HepG2 (cell line): Measurements from ENCODE around the gene PC. TPM values are rescaled to one million over a fixed set of nuclear protein-coding genes. Genes with fewer than 3 reads are reported as not detected.

ENCODE experiments used
- DR1 ChIP-seq: sonication (generic); formaldehyde crosslinking; IDR thresholded peaks from 2 replicates; pipeline ENCODE4 v1.8.0; 2021; ENCODE audit warnings: mild to moderate bottlenecking, missing genetic modification reagents, inconsistent platforms
- EP300 ChIP-seq, 3 experiments: sonication (generic) in 1 of 3; formaldehyde crosslinking in 1 of 3; IDR thresholded peaks; 2 replicates each; pipeline versions ENCODE4 v1.5.1 to v1.6.1; 2011 to 2020; ENCODE audit warnings: low read depth in 2 of 3, low read length in 2 of 3, borderline replicate concordance in 1 of 3, improper control_type of control experiment in 1 of 3, mild to moderate bottlenecking in 1 of 3, missing genetic modification reagents in 1 of 3, moderate library complexity in 1 of 3
- GFI1 ChIP-seq: sonication (generic); formaldehyde crosslinking; IDR thresholded peaks from 2 replicates; pipeline ENCODE4 v1.5.0; 2020; ENCODE audit warnings: missing genetic modification reagents, mild to moderate bottlenecking, borderline replicate concordance
- HDAC6 ChIP-seq: fragments of 200-600 bp; sonication (generic); IDR thresholded peaks from 2 replicates; pipeline ENCODE4 v1.7.0; 2017; ENCODE audit warnings: mild to moderate bottlenecking, antibody characterized with exemption, low read length, low read depth
- HES4 ChIP-seq: sonication (generic); formaldehyde crosslinking; IDR thresholded peaks from 2 replicates; pipeline ENCODE4 v1.9.0; 2021; ENCODE audit warnings: mild to moderate bottlenecking, missing genetic modification reagents, borderline replicate concordance
- HMG20B ChIP-seq: conservative IDR thresholded peaks from 2 replicates; pipeline ENCODE4 v1.6.1; 2016; ENCODE audit warnings: missing genetic modification reagents, missing compliant biosample characterization
- NCOA2 ChIP-seq: sonication (generic); formaldehyde crosslinking; IDR thresholded peaks from 2 replicates; pipeline ENCODE4 v1.8.0; 2022; ENCODE audit warnings: inconsistent platforms
- NFYB ChIP-seq: sonication (generic); formaldehyde crosslinking; IDR thresholded peaks from 2 replicates; pipeline ENCODE4 v1.4.0; 2020; ENCODE audit warnings: missing genetic modification reagents
- RFX1 ChIP-seq: fragments of 450-650 bp; IDR thresholded peaks from 2 replicates; pipeline ENCODE4 v1.6.1; 2017
- RNF2 ChIP-seq: fragments of 450-650 bp; conservative IDR thresholded peaks from 2 replicates; pipeline ENCODE4 v1.6.1; 2016; ENCODE audit warnings: low read depth
- SCMH1 ChIP-seq: sonication (generic); formaldehyde crosslinking; IDR thresholded peaks from 2 replicates; pipeline ENCODE4 v1.9.0; 2021; ENCODE audit warnings: missing genetic modification reagents, mild to moderate bottlenecking, borderline replicate concordance
- ZNF12 ChIP-seq: sonication (generic); formaldehyde crosslinking; IDR thresholded peaks from 2 replicates; pipeline ENCODE4 v1.5.0; 2020; ENCODE audit warnings: missing genetic modification reagents
- ZNF138 ChIP-seq: sonication (generic); formaldehyde crosslinking; IDR thresholded peaks from 2 replicates; pipeline ENCODE4 v1.5.0; 2020; ENCODE audit warnings: mild to moderate bottlenecking, low read depth, missing genetic modification reagents
- ZNF225 ChIP-seq: sonication (generic); formaldehyde crosslinking; IDR thresholded peaks from 2 replicates; pipeline ENCODE4 v1.4.0; 2020; ENCODE audit warnings: mild to moderate bottlenecking, missing genetic modification reagents
- ZNF24 ChIP-seq: fragments of 450-650 bp; IDR thresholded peaks from 2 replicates; pipeline ENCODE4 v1.6.1; 2017; ENCODE audit warnings: antibody characterized with exemption, mild to moderate bottlenecking
- ZNF451 ChIP-seq: sonication (generic); formaldehyde crosslinking; IDR thresholded peaks from 2 replicates; pipeline ENCODE4 v1.5.0; 2020; ENCODE audit warnings: mild to moderate bottlenecking, missing genetic modification reagents
- ZNF546 ChIP-seq: sonication (generic); formaldehyde crosslinking; conservative IDR thresholded peaks from 2 replicates; pipeline ENCODE4 v1.8.1; 2023; ENCODE audit warnings: mild to moderate bottlenecking, missing genetic modification reagents
- ZNF775 ChIP-seq: sonication (generic); formaldehyde crosslinking; IDR thresholded peaks from 2 replicates; pipeline ENCODE4 v1.4.0; 2020; ENCODE audit warnings: missing genetic modification reagents, mild to moderate bottlenecking, moderate library complexity, borderline replicate concordance
- ZNF790 ChIP-seq: sonication (generic); formaldehyde crosslinking; IDR thresholded peaks from 2 replicates; pipeline ENCODE4 v1.8.0; 2022; ENCODE audit warnings: missing genetic modification reagents, mild to moderate bottlenecking, borderline replicate concordance
- polyA plus RNA-seq, 8 experiments: library from polyadenylated mRNA; depleted of rRNA in 3 of 8; stranded (reverse) in 7 of 8; unstranded in 1 of 8; fragments of >200 nt; fragmentation: Illumina TruSeq in 4 of 8; extraction: Trizol in 4 of 8; gene quantifications; 2 replicates each; pipeline versions ENCODE4 v1.2.1 to v1.2.3, GENCODE V29; 2011 to 2016; ENCODE audit warnings: low read depth in 4 of 8, missing spikeins in 1 of 8, mixed read lengths in 1 of 8; ENCODE audit not compliant: insufficient read depth in 1 of 8
- total RNA-seq, 5 experiments: library from RNA; depleted of rRNA; stranded (reverse); fragments of >200 nt; fragmentation: Illumina TruSeq; extraction: Trizol; gene quantifications; 2 replicates each; pipeline ENCODE4 v1.2.3, GENCODE V29; 2016; ENCODE audit warnings: low read depth in 1 of 5
- TF ChIP-seq, protein P1 (sequence below): sonication (generic); formaldehyde crosslinking; IDR thresholded peaks from 2 replicates; pipeline ENCODE4 v1.4.0; 2020; ENCODE audit warnings: missing genetic modification reagents
- TF ChIP-seq, protein P2 (sequence below): IDR thresholded peaks from 2 replicates; pipeline ENCODE4 v1.6.1; 2012; ENCODE audit warnings: low read length, improper control_type of control experiment
- TF ChIP-seq, protein P3 (sequence below): IDR thresholded peaks from 2 replicates; pipeline ENCODE4 v1.6.1; 2016; ENCODE audit warnings: missing genetic modification reagents, missing compliant biosample characterization

Gene PC
- total and polyA plus RNA-seq, 2 of the 13 experiments (the other 11 are each of a cell fraction or from before 2014, with no cell fraction given), result 29.0 to 39.0 TPM

DNA sequence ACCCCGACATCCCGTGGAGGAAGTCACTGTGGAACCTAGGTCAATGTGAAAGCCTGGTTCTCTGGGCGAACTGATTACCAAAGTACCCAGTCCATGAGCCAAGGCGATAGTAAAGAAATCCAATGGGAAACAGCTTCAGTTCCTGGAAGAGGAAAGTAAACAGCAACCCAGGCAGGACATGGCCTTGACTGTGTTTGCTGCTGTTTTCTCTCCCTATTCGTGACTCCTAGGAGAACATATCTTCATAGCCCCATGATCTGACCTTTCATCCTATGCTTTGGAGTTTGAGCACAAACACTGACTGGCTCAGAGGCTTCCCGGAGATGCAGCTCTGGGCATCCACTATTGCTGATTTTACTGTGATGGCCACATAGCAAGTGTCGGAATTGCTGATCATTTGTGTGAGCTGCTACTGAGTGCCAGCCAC lies 56.2 kb downstream of the PC start (continued):
- no peak for TF ChIP-seq ZNF790 (CRISPR knock-in tag)
- TF ChIP-seq HDAC6, result no peak
- TF ChIP-seq, protein P1, sequence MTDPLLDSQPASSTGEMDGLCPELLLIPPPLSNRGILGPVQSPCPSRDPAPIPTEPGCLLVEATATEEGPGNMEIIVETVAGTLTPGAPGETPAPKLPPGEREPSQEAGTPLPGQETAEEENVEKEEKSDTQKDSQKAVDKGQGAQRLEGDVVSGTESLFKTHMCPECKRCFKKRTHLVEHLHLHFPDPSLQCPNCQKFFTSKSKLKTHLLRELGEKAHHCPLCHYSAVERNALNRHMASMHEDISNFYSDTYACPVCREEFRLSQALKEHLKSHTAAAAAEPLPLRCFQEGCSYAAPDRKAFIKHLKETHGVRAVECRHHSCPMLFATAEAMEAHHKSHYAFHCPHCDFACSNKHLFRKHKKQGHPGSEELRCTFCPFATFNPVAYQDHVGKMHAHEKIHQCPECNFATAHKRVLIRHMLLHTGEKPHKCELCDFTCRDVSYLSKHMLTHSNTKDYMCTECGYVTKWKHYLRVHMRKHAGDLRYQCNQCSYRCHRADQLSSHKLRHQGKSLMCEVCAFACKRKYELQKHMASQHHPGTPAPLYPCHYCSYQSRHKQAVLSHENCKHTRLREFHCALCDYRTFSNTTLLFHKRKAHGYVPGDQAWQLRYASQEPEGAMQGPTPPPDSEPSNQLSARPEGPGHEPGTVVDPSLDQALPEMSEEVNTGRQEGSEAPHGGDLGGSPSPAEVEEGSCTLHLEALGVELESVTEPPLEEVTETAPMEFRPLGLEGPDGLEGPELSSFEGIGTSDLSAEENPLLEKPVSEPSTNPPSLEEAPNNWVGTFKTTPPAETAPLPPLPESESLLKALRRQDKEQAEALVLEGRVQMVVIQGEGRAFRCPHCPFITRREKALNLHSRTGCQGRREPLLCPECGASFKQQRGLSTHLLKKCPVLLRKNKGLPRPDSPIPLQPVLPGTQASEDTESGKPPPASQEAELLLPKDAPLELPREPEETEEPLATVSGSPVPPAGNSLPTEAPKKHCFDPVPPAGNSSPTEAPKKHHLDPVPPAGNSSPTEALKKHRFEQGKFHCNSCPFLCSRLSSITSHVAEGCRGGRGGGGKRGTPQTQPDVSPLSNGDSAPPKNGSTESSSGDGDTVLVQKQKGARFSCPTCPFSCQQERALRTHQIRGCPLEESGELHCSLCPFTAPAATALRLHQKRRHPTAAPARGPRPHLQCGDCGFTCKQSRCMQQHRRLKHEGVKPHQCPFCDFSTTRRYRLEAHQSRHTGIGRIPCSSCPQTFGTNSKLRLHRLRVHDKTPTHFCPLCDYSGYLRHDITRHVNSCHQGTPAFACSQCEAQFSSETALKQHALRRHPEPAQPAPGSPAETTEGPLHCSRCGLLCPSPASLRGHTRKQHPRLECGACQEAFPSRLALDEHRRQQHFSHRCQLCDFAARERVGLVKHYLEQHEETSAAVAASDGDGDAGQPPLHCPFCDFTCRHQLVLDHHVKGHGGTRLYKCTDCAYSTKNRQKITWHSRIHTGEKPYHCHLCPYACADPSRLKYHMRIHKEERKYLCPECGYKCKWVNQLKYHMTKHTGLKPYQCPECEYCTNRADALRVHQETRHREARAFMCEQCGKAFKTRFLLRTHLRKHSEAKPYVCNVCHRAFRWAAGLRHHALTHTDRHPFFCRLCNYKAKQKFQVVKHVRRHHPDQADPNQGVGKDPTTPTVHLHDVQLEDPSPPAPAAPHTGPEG (CRISPR knock-in tag), result 0 out of 2 replicates have a peak, but pooled peaks have one; percentile 50
- TF ChIP-seq NCOA2 (CRISPR knock-in tag), result peak; percentile 99
- no peak for TF ChIP-seq ZNF546 (CRISPR knock-in tag)
- TF ChIP-seq ZNF775, result 0 out of 2 replicates have a peak, but pooled peaks have one; percentile 79
- TF ChIP-seq DR1 (CRISPR knock-in tag), result no peak
- peak; percentile 59 to 90; a peak in 3 of 4 replicates for TF ChIP-seq EP300 (IDR thresholded peaks at IDR 0.05; ENCODE audit: low read depth in 2 of 2, low read length in 2 of 2)
- peak; percentile 94 for TF ChIP-seq EP300 (CRISPR knock-in tag; IDR thresholded peaks at IDR 0.05; ENCODE audit: borderline replicate concordance)
- TF ChIP-seq ZNF138 (CRISPR knock-in tag), result no peak
- TF ChIP-seq NFYB (CRISPR knock-in tag), result no peak
- TF ChIP-seq, protein P2, sequence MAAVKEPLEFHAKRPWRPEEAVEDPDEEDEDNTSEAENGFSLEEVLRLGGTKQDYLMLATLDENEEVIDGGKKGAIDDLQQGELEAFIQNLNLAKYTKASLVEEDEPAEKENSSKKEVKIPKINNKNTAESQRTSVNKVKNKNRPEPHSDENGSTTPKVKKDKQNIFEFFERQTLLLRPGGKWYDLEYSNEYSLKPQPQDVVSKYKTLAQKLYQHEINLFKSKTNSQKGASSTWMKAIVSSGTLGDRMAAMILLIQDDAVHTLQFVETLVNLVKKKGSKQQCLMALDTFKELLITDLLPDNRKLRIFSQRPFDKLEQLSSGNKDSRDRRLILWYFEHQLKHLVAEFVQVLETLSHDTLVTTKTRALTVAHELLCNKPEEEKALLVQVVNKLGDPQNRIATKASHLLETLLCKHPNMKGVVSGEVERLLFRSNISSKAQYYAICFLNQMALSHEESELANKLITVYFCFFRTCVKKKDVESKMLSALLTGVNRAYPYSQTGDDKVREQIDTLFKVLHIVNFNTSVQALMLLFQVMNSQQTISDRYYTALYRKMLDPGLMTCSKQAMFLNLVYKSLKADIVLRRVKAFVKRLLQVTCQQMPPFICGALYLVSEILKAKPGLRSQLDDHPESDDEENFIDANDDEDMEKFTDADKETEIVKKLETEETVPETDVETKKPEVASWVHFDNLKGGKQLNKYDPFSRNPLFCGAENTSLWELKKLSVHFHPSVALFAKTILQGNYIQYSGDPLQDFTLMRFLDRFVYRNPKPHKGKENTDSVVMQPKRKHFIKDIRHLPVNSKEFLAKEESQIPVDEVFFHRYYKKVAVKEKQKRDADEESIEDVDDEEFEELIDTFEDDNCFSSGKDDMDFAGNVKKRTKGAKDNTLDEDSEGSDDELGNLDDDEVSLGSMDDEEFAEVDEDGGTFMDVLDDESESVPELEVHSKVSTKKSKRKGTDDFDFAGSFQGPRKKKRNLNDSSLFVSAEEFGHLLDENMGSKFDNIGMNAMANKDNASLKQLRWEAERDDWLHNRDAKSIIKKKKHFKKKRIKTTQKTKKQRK, result no peak
- no peak for TF ChIP-seq ZNF451 (CRISPR knock-in tag)
- TF ChIP-seq GFI1 (CRISPR knock-in tag), result peak; percentile 96
- 0 out of 2 replicates have a peak, but pooled peaks have one; percentile 20 for TF ChIP-seq RNF2
- TF ChIP-seq, protein P3, sequence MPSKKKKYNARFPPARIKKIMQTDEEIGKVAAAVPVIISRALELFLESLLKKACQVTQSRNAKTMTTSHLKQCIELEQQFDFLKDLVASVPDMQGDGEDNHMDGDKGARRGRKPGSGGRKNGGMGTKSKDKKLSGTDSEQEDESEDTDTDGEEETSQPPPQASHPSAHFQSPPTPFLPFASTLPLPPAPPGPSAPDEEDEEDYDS (CRISPR knock-in tag), result peak; percentile 64
- TF ChIP-seq HMG20B (CRISPR knock-in tag), result peak; percentile 89
- TF ChIP-seq ZNF24, result 0 out of 2 replicates have a peak, but pooled peaks have one; percentile 27
- TF ChIP-seq HES4 (CRISPR knock-in tag), result no peak
- TF ChIP-seq ZNF12 (CRISPR knock-in tag), result peak; percentile 86; the same call in 1 of the 2 replicates
- no peak for TF ChIP-seq SCMH1 (CRISPR knock-in tag)
- TF ChIP-seq RFX1, result no peak
- no peak; the same call in 1 of the 2 replicates for TF ChIP-seq ZNF225 (CRISPR knock-in tag)
